NCI-H187 (cell line): ENCODE data around the gene RIC3.

Source experiments
- DNase-seq, 2 experiments: peaks; one replicate each; lab custom pipeline; 2025; lab: John Stamatoyannopoulos, UW

The RIC3 gene

GRCh38 chr11:8168485-8169257 is at the start of gene RIC3:
Gene RIC3 (minus strand): TSS chr11:8169025. CDS start chr11:8168989, 36 bp downstream.
- peak; percentile 48 to 74 for DNase-seq

GRCh38 chr11:8218409-8218808 is 49.6 kb upstream of the RIC3 start:
- DNase-seq: no peak

GRCh38 chr11:8217926-8218325 is 49.1 kb upstream of the RIC3 start:
- DNase-seq: no peak

GRCh38 chr11:8217136-8217535 is 48.3 kb upstream of the RIC3 start:
- DNase-seq: no peak

GRCh38 chr11:8213376-8213775 is 44.6 kb upstream of the RIC3 start:
- no peak for DNase-seq

GRCh38 chr11:8209208-8209807 is 40.5 kb upstream of the RIC3 start:
- no peak for DNase-seq

GRCh38 chr11:8207080-8208000 is 38.5 kb upstream of the RIC3 start:
- DNase-seq: no peak

- no peak for DNase-seq
These were observed 37.6 kb upstream of the RIC3 start for GRCh38 chr11:8206251-8207079.

- DNase-seq: no peak
These were observed 36.7 kb upstream of the RIC3 start for GRCh38 chr11:8205566-8205965.

- no peak for DNase-seq
These were observed 35.8 kb upstream of the RIC3 start for GRCh38 chr11:8204596-8204995.

GRCh38 chr11:8204025-8204424 is 35.2 kb upstream of the RIC3 start:
- DNase-seq: no peak

- DNase-seq: no peak
These were observed 34.5 kb upstream of the RIC3 start for GRCh38 chr11:8203414-8203715.

- DNase-seq: no peak
These were observed 33.9 kb upstream of the RIC3 start for GRCh38 chr11:8202516-8203413.

GRCh38 chr11:8201644-8202365 is 33.0 kb upstream of the RIC3 start:
- DNase-seq: no peak

GRCh38 chr11:8199676-8200075 is 30.9 kb upstream of the RIC3 start:
- no peak for DNase-seq

GRCh38 chr11:8196749-8197148 is 27.9 kb upstream of the RIC3 start:
- DNase-seq: no peak

- no peak for DNase-seq
These were observed 26.1 kb upstream of the RIC3 start for GRCh38 chr11:8194956-8195355.

GRCh38 chr11:8192896-8193209 is 24.0 kb upstream of the RIC3 start:
- no peak for DNase-seq

- peak in 1 of 2 experiments; percentile 8 for DNase-seq
These were observed 23.4 kb upstream of the RIC3 start for GRCh38 chr11:8192016-8192895.
